Measurements from ENCODE around the gene DHX35. TPM values are rescaled to one million over a fixed set of nuclear protein-coding genes. Genes with fewer than 3 reads are reported as not detected.

Gene DHX35
- total RNA-seq, 2 experiments from 2014 or later = 13.0 to 15.6 TPM

DNA sequence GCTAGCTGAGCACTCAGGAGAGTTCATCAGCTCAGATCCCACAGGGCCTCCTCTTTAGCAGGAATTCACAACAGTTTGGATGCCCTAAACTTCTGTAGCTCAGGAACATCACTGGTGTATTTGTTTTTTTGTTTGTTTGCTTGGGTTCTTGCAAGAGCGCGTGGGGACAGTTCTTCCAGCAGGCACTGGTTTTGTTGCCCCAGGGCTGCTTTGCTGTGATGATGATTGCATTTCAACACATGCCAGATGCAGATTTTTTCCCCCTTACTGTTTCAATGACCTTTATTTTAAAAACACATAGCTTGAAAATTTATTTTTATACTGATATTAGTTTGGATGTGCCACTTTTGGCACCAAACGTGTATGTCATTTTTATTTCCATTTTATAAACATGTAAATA, 77.1 kb downstream of the DHX35 start:
- H3K9me3 ChIP-seq (ENCODE audit: low read length) = no peaks in the 10 kb centered on the region
- no peak for DNase-seq (ENCODE audit: low spot score)
- no peaks in the 10 kb centered on the region for H3K9me2 ChIP-seq (ENCODE audit: insufficient read depth, low read length)
- no peak overlapping the region for H3K27ac ChIP-seq (ENCODE audit: low read depth, low read length, poor library complexity, severe bottlenecking)
- H3K4me2 ChIP-seq (ENCODE audit: low read length) = no peak overlapping the region
- no peaks in the 10 kb centered on the region for H4K20me1 ChIP-seq (ENCODE audit: insufficient read depth, low read length)
- no peak overlapping the region for H3K4me3 ChIP-seq (ENCODE audit: low read depth, low read length, poor library complexity, severe bottlenecking)
- H3K79me2 ChIP-seq (ENCODE audit: insufficient read depth, low read depth, low read length) = no peaks in the 10 kb centered on the region
- POLR2A ChIA-PET = interaction anchor here (0.5 kb wide), 1 partner anchor 1681 kb away, joined by 3 read pairs; no protein-coding TSS in a partner anchor
- TF ChIP-seq, protein P1, sequence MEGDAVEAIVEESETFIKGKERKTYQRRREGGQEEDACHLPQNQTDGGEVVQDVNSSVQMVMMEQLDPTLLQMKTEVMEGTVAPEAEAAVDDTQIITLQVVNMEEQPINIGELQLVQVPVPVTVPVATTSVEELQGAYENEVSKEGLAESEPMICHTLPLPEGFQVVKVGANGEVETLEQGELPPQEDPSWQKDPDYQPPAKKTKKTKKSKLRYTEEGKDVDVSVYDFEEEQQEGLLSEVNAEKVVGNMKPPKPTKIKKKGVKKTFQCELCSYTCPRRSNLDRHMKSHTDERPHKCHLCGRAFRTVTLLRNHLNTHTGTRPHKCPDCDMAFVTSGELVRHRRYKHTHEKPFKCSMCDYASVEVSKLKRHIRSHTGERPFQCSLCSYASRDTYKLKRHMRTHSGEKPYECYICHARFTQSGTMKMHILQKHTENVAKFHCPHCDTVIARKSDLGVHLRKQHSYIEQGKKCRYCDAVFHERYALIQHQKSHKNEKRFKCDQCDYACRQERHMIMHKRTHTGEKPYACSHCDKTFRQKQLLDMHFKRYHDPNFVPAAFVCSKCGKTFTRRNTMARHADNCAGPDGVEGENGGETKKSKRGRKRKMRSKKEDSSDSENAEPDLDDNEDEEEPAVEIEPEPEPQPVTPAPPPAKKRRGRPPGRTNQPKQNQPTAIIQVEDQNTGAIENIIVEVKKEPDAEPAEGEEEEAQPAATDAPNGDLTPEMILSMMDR (conservative IDR thresholded peaks at IDR 0.05; ENCODE audit: low read length) = no peak
- TF ChIP-seq EZH2phosphoT487 (IDR thresholded peaks at IDR 0.05; ENCODE audit: borderline replicate concordance, low read depth, low read length) = no peak
- H3K36me3 ChIP-seq (ENCODE audit: insufficient read depth, low read length) = peaks cover 67% of the 10 kb centered on the region
- CTCF ChIA-PET (ENCODE audit: unreplicated experiment) = interaction anchor here (1.1 kb wide), 1 partner anchor 11 kb away, joined by 3 read pairs; no protein-coding TSS in a partner anchor
- no peaks in the 10 kb centered on the region for H3K4me1 ChIP-seq (ENCODE audit: insufficient read depth, low read length, poor library complexity, severe bottlenecking)
- intact Hi-C loops (cut with micrococcal nuclease; ENCODE audit: unreplicated experiment) = no loop called here
- BruUV-seq (replicated peaks) = no TSS peak
- no peak overlapping the region for H2AFZ ChIP-seq (ENCODE audit: low read length)

DNA sequence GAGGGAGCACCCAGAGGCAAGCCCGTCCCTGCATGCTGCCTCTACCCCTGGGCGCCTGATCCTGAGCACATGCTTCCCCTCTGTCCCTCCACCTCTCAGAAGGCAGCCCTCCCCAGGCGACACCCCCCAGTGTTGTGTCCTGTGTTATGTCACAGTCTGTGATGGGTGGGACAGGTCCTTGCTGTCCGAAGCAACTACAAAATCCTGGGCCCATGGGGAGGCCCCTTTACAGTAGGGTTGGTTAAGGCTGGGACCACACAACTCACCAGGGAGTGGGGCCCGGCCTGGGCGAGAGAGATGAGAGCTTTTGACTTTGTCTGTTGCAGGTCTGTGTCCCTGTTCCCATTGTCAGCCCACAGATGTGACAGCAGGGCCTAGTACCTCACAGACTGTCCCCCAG, 78.0 kb downstream of the DHX35 start:
- H3K4me2 ChIP-seq (ENCODE audit: low read length) = no peak overlapping the region
- no peak for TF ChIP-seq EZH2phosphoT487 (IDR thresholded peaks at IDR 0.05; ENCODE audit: borderline replicate concordance, low read depth, low read length)
- TF ChIP-seq, protein P1 (conservative IDR thresholded peaks at IDR 0.05; ENCODE audit: low read length) = no peak
- no peaks in the 10 kb centered on the region for H3K79me2 ChIP-seq (ENCODE audit: insufficient read depth, low read depth, low read length)
- POLR2A ChIA-PET = no interaction called here
- CTCF ChIA-PET (ENCODE audit: unreplicated experiment) = interaction anchor here (1.1 kb wide), 1 partner anchor 10 kb away, joined by 3 read pairs; no protein-coding TSS in a partner anchor
- no peaks in the 10 kb centered on the region for H4K20me1 ChIP-seq (ENCODE audit: insufficient read depth, low read length)
- intact Hi-C loops (cut with micrococcal nuclease; ENCODE audit: unreplicated experiment) = loop anchor here (10.0 kb wide), 1 partner anchor 235 kb away; the partner anchor contains the start of gene PPP1R16B
- H3K9me2 ChIP-seq (ENCODE audit: insufficient read depth, low read length) = no peaks in the 10 kb centered on the region
- BruUV-seq (replicated peaks) = no TSS peak
- H3K4me1 ChIP-seq (ENCODE audit: insufficient read depth, low read length, poor library complexity, severe bottlenecking) = no peaks in the 10 kb centered on the region
- peaks cover 61% of the 10 kb centered on the region for H3K36me3 ChIP-seq (ENCODE audit: insufficient read depth, low read length)
- DNase-seq (ENCODE audit: low spot score) = no peak
- H3K4me3 ChIP-seq (ENCODE audit: low read depth, low read length, poor library complexity, severe bottlenecking) = no peak overlapping the region
- H3K9me3 ChIP-seq (ENCODE audit: low read length) = no peaks in the 10 kb centered on the region
- H3K27ac ChIP-seq (ENCODE audit: low read depth, low read length, poor library complexity, severe bottlenecking) = no peak overlapping the region
- no peak overlapping the region for H2AFZ ChIP-seq (ENCODE audit: low read length)

DNA sequence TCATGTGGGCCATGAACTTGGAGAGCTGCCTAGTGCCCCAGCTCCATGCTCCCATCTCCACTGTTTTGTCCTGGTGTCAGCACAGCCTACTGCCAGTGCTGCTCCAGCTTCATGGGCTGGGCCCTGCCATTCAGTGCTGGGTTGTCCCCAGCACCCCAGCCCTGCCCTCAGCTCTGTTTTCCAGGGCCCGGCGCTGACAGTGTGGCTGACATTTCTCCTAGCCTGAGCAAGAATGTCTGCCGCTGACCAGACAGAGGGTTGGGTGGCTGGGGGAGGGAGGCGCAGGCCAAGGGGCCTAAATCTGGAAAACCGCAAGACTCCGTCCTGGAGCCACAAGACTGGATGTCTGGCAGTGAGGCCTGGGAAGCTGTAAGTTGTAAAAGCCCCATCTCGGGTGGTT, 78.9 kb downstream of the DHX35 start:
- POLR2A ChIA-PET = interaction anchor here (0.6 kb wide), 1 partner anchor 103 kb away, joined by 3 read pairs; no protein-coding TSS in a partner anchor
- Histone ChIP-seq H3K4me1 (ENCODE audit: insufficient read depth, low read length, poor library complexity, severe bottlenecking) (no peaks in the 10 kb centered on the region), H3K36me3 (ENCODE audit: insufficient read depth, low read length) (peaks cover 51% of the 10 kb centered on the region), H4K20me1 (ENCODE audit: insufficient read depth, low read length) (no peaks in the 10 kb centered on the region), H3K9me2 (ENCODE audit: insufficient read depth, low read length) (no peaks in the 10 kb centered on the region), H2AFZ (ENCODE audit: low read length) (no peak overlapping the region), H3K9me3 (ENCODE audit: low read length) (no peaks in the 10 kb centered on the region), H3K79me2 (ENCODE audit: insufficient read depth, low read depth, low read length) (no peaks in the 10 kb centered on the region), H3K27ac (ENCODE audit: low read depth, low read length, poor library complexity, severe bottlenecking) (no peak overlapping the region), H3K4me2 (ENCODE audit: low read length) (no peak overlapping the region), H3K4me3 (ENCODE audit: low read depth, low read length, poor library complexity, severe bottlenecking) (no peak overlapping the region)
- BruUV-seq (replicated peaks) = no TSS peak
- CTCF ChIA-PET (ENCODE audit: unreplicated experiment) = no interaction called here
- TF ChIP-seq EZH2phosphoT487 (IDR thresholded peaks at IDR 0.05; ENCODE audit: borderline replicate concordance, low read depth, low read length) = no peak
- TF ChIP-seq, protein P1 (conservative IDR thresholded peaks at IDR 0.05; ENCODE audit: low read length) = no peak
- intact Hi-C loops (cut with micrococcal nuclease; ENCODE audit: unreplicated experiment) = loop anchor here (10.0 kb wide), 1 partner anchor 236 kb away; the partner anchor contains the start of gene PPP1R16B
- DNase-seq (ENCODE audit: low spot score) = no peak
